ENCODE data around the gene CTNND1. TPM values are rescaled to one million over a fixed set of nuclear protein-coding genes. Genes with fewer than 3 reads are reported as not detected.

CTNND1 gene
- total and polyA plus RNA-seq, 2 of the 8 experiments (the other 6 are each of a cell fraction or from before 2014, with no cell fraction given) = 91.9 to 164 TPM

- peak; percentile 85 for FAIRE-seq
- 25% methylated on average over 6 of the region's 6 CpGs; no CpG with 5 or more reads in 1 of the 2 experiments for WGBS, 2 experiments (ENCODE audit: extremely low coverage in 1 of 2, insufficient coverage in 1 of 2, insufficient read length in 1 of 2, insufficient replicate concordance in 2 of 2, low coverage in 1 of 2, low lambda C conversion rate in 2 of 2, missing lambda C conversion rate in 1 of 2)
- TF ChIP-seq RAD21 (IDR thresholded peaks at IDR 0.05 in 1 of 2, conservative IDR thresholded peaks at IDR 0.05 in 1 of 2; ENCODE audit: low read depth in 2 of 2, low read length in 2 of 2) (peak in 1 of 2 experiments; percentile 0; a peak in 1 of 4 replicates), BCL11A (IDR thresholded peaks at IDR 0.05; ENCODE audit: low read depth in 2 of 2, low read length in 2 of 2) (no peak), SP4 (IDR thresholded peaks at IDR 0.05; ENCODE audit: low read length) (no peak), JUN (IDR thresholded peaks at IDR 0.05; ENCODE audit: low read depth, low read length) (no peak), EGR1 (IDR thresholded peaks at IDR 0.05; ENCODE audit: borderline replicate concordance, low read depth, low read length) (no peak), YY1 (IDR thresholded peaks at IDR 0.05; ENCODE audit: low read depth, low read length) (peak; percentile 39; the same call in 1 of the 2 replicates), GTF2F1 (IDR thresholded peaks at IDR 0.05; ENCODE audit: borderline replicate concordance, low read depth, low read length) (no peak), HDAC6 (IDR thresholded peaks at IDR 0.05; ENCODE audit: low read depth, low read length) (no peak), SIX5 (IDR thresholded peaks at IDR 0.05; ENCODE audit: low read depth, low read length) (no peak), RXRA (IDR thresholded peaks at IDR 0.05; ENCODE audit: insufficient read depth, low read depth, low read length) (no peak), RFX5 (IDR thresholded peaks at IDR 0.05; ENCODE audit: borderline replicate concordance, low read depth, low read length) (no peak), EZH2 (IDR thresholded peaks at IDR 0.05; ENCODE audit: low read depth, low read length, severe bottlenecking) (no peak)
These were observed 16.9 kb downstream of the CTNND1 start for GRCh38 chr11:57778318-57779037.

More at GRCh38 chr11:57778318-57779037, 16.9 kb downstream of the CTNND1 start:
- Histone ChIP-seq H2BK12ac (ENCODE audit: low read depth, low read length) (peak overlapping the region; percentile 98), H3K9ac (replicated peaks in 1 of 4; ENCODE audit: extremely low read depth in 1 of 4, low read depth in 3 of 4, low read length in 3 of 4) (peak overlapping the region in 3 of 4 experiments; percentile 56 to 64 (median 59); a peak in 6 of 7 replicates), H3K18ac (ENCODE audit: extremely low read depth, low read length) (peak overlapping the region; percentile 73), H3K14ac (ENCODE audit: insufficient read length) (no peak overlapping the region), H3K23ac (ENCODE audit: insufficient read length) (no peak overlapping the region), H4K91ac (replicated peaks; ENCODE audit: insufficient read length, low read length) (peak overlapping the region; percentile 9), H4K5ac (ENCODE audit: insufficient read length, low read depth, low read length) (peak overlapping the region; percentile 28), H3K9me3 (ENCODE audit: insufficient read depth in 2 of 2, low read depth in 1 of 2, low read length in 1 of 2) (no peaks in the 10 kb centered on the region), H2BK20ac (ENCODE audit: low read length) (no peak overlapping the region; the same call in none of the 2 replicates), H3K56ac (replicated peaks; ENCODE audit: insufficient read length, low read depth, low read length) (peak overlapping the region; percentile 7), H3K4me3 (ENCODE audit: extremely low read depth in 1 of 4, insufficient read depth in 2 of 4, low read depth in 3 of 4, low read length in 4 of 4) (peak overlapping the region in 3 of 4 experiments; percentile 5 to 39 (median 16); a peak in 4 of 8 replicates), H2BK120ac (replicated peaks; ENCODE audit: low read depth, low read length) (no peak overlapping the region), H2AFZ (ENCODE audit: low read length) (no peak overlapping the region), H3K79me1 (ENCODE audit: low read depth, low read length) (peaks cover 6% of the 10 kb centered on the region), H3K27me3 (replicated peaks in 1 of 4; ENCODE audit: control insufficient read depth in 3 of 4, extremely low read depth in 1 of 4, insufficient read depth in 3 of 4, low read length in 3 of 4) (no peaks in the 10 kb centered on the region), H3K4me1 (replicated peaks in 1 of 4; ENCODE audit: control insufficient read depth in 3 of 4, insufficient read depth in 4 of 4, low read length in 3 of 4) (peaks cover 23 to 44% (median 38%) of the 10 kb centered on the region in 4 experiments), H3K79me2 (ENCODE audit: control insufficient read depth in 1 of 2, insufficient read depth in 2 of 2, low read length in 2 of 2) (peaks cover 31 to 94% of the 10 kb centered on the region in 2 experiments), H4K20me1 (replicated peaks in 1 of 2; ENCODE audit: control insufficient read depth in 1 of 2, insufficient read depth in 2 of 2, low read length in 2 of 2) (peaks cover 3 to 15% of the 10 kb centered on the region in 2 experiments), H3K4me2 (ENCODE audit: insufficient read depth in 1 of 2, low read depth in 2 of 2, low read length in 2 of 2) (peak overlapping the region; percentile 55 to 63), H4K8ac (ENCODE audit: extremely low read depth, insufficient read depth, low read length) (peak overlapping the region; percentile 47; the same call in 1 of the 2 replicates), H3K4ac (replicated peaks; ENCODE audit: insufficient read length, low read depth, low read length) (no peak overlapping the region), H2AK5ac (ENCODE audit: low read depth, low read length) (peak overlapping the region; percentile 53), H3K36me3 (ENCODE audit: control insufficient read depth in 2 of 4, insufficient read depth in 4 of 4, low read length in 3 of 4) (no peaks in the 10 kb centered on the region), H2BK5ac (ENCODE audit: low read depth, low read length) (peak overlapping the region; percentile 86), H3K27ac (ENCODE audit: low read depth, low read length) (peak overlapping the region; percentile 89), H3K23me2 (ENCODE audit: low read depth, low read length) (no peaks in the 10 kb centered on the region), H2BK15ac (ENCODE audit: low read length) (no peak overlapping the region)
- CTCF ChIA-PET (ENCODE audit: partially characterized antibody) = interaction anchor here (0.6 to 9.6 kb wide), 11 partner anchors 8 to 1372 kb away, joined by 3 to 86 read pairs (median 4); partner anchors contain the start of genes BTBD18 and CTNND1
- POLR2A ChIA-PET (ENCODE audit: partially characterized antibody) = interaction anchor here (0.5 to 14.4 kb wide), 22 partner anchors 8 to 1149 kb away, joined by 3 to 329 read pairs (median 4); partner anchors contain the start of genes BTBD18, CTNND1, MED19 and SELENOH
- DNase-seq (ENCODE audit: low read depth in 1 of 2, low spot score in 2 of 2) = peak; percentile 71 to 79
